A549 (cell line): Measurements from ENCODE around the gene EZH1. TPM values are rescaled to one million over a fixed set of nuclear protein-coding genes. Genes with fewer than 3 reads are reported as not detected.

ENCODE experiments used
- ATAC-seq, 2 experiments: fragments of 200-7000 bp in 1 of 2; fragments of >200 bp in 1 of 2; cut with Nextera tagmentation in 1 of 2; cut with Tn5 transposase in 1 of 2; 3 replicates each; pipeline versions ENCODE4 v1.8.0 to v1.9.1; 2018 to 2020; ENCODE audit warnings: mild to moderate bottlenecking in 1 of 2, moderate library complexity in 1 of 2
- CTCF ChIA-PET: fragments of 300-600 bp; sonication (Branson Sonifier 250); formaldehyde crosslinking; extraction: SDS; loops from one replicate; lab custom pipeline; 2021; ENCODE audit warnings: antibody characterized with exemption, inconsistent platforms; lab: Yijun Ruan, JAX
- POLR2A ChIA-PET: fragments of 350-600 bp; formaldehyde crosslinking; extraction: SDS; loops from one replicate; lab custom pipeline; 2021; ENCODE audit warnings: antibody characterized with exemption, inconsistent platforms; lab: Yijun Ruan, JAX
- DNase-seq, 2 experiments: peaks; one replicate each; pipeline versions ENCODE4 v3.0.0 to v3.0.0-alpha.2; 2011 to 2016; ENCODE audit warnings: low read depth in 1 of 2, low spot score in 1 of 2
- FAIRE-seq: peaks from 2 replicates; lab custom pipeline; 2011; peaks lifted over from hg19 to GRCh38; lab: Jason Lieb, UNC
- H3K27ac ChIP-seq, 2 experiments: fragments of >200 bp; sonication (Bioruptor Twin); formaldehyde crosslinking; 3 replicates each; pipeline ENCODE4 v1.5.1; 2016 to 2017
- H3K4me1 ChIP-seq: fragments of >200 bp; sonication (Bioruptor Twin); formaldehyde crosslinking; 3 replicates; pipeline ENCODE4 v1.6.1; 2016
- H3K4me2 ChIP-seq: fragments of >200 bp; sonication (Bioruptor Twin); formaldehyde crosslinking; 3 replicates; pipeline ENCODE4 v1.6.1; 2016
- H3K4me3 ChIP-seq: fragments of >200 bp; sonication (Bioruptor Twin); formaldehyde crosslinking; 3 replicates; pipeline ENCODE4 v1.5.1; 2016
- H3K9me3 ChIP-seq: fragments of >200 bp; sonication (Bioruptor Twin); formaldehyde crosslinking; 3 replicates; pipeline ENCODE4 v1.6.1; 2016
- BCL3 ChIP-seq: fragments of >200 bp; sonication (Bioruptor Twin); formaldehyde crosslinking; IDR thresholded peaks from 3 replicates; pipeline ENCODE4 v1.6.1; 2016
- CBX2 ChIP-seq: fragments of 200-600 bp; sonication (generic); IDR thresholded peaks from 2 replicates; pipeline ENCODE4 v1.6.1; 2016; ENCODE audit warnings: low read depth, mild to moderate bottlenecking, borderline replicate concordance
- CEBPB ChIP-seq, 2 experiments: fragments of >200 bp in 1 of 2; sonication (Bioruptor Twin) in 1 of 2; formaldehyde crosslinking in 1 of 2; IDR thresholded peaks; 2 replicates each; pipeline ENCODE4 v1.6.1; 2012 to 2016
- CHD2 ChIP-seq: fragments of 150-350 bp; IDR thresholded peaks from 2 replicates; pipeline ENCODE4 v1.6.1; 2014; ENCODE audit warnings: low read length; ENCODE audit not compliant: partially characterized antibody
- CHD4 ChIP-seq: fragments of 200-600 bp; sonication (generic); IDR thresholded peaks from 2 replicates; pipeline ENCODE4 v1.6.1; 2016; ENCODE audit warnings: antibody characterized with exemption, mild to moderate bottlenecking, borderline replicate concordance
- EHF ChIP-seq: fragments of 250-450 bp; sonication (Bioruptor Pico); IDR thresholded peaks from 2 replicates; pipeline ENCODE4 v1.5.0; 2020; ENCODE audit warnings: mild to moderate bottlenecking
- EHMT2 ChIP-seq: fragments of 200-600 bp; sonication (generic); IDR thresholded peaks from 2 replicates; pipeline ENCODE4 v1.6.1; 2016; ENCODE audit warnings: antibody characterized with exemption, low read depth, mild to moderate bottlenecking, moderate library complexity
- EP300 ChIP-seq, 2 experiments: fragments of >200 bp; sonication (Bioruptor Twin); formaldehyde crosslinking; IDR thresholded peaks; 2 replicates in 1 of 2; 3 replicates in 1 of 2; pipeline ENCODE4 v1.6.1; 2016 to 2017
- ESRRA ChIP-seq: fragments of 150-350 bp; IDR thresholded peaks from 2 replicates; pipeline ENCODE4 v1.6.1; 2014; ENCODE audit warnings: mild to moderate bottlenecking, low read length, borderline replicate concordance
- FOSB ChIP-seq: fragments of 250-450 bp; sonication (Bioruptor Pico); IDR thresholded peaks from 2 replicates; pipeline ENCODE4 v1.5.0; 2020; ENCODE audit warnings: mild to moderate bottlenecking, moderate library complexity
- FOSL2 ChIP-seq, 2 experiments: fragments of 450-650 bp in 1 of 2; fragments of >200 bp in 1 of 2; sonication (Bioruptor Twin) in 1 of 2; formaldehyde crosslinking; IDR thresholded peaks; 2 replicates each; pipeline versions ENCODE4 v1.5.0 to v1.6.1; 2016 to 2020; ENCODE audit warnings: mild to moderate bottlenecking in 1 of 2, moderate library complexity in 1 of 2
- HOXA7 ChIP-seq: fragments of 250-450 bp; sonication (Bioruptor Pico); IDR thresholded peaks from 2 replicates; pipeline ENCODE4 v1.5.0; 2020; ENCODE audit warnings: mild to moderate bottlenecking, moderate library complexity
- HOXB5 ChIP-seq: fragments of 250-450 bp; sonication (Bioruptor Pico); IDR thresholded peaks from 2 replicates; pipeline ENCODE4 v1.5.0; 2020; ENCODE audit warnings: mild to moderate bottlenecking, moderate library complexity
- JUN ChIP-seq, 2 experiments: fragments of >200 bp; sonication (Bioruptor Twin); formaldehyde crosslinking; IDR thresholded peaks; 2 replicates in 1 of 2; 3 replicates in 1 of 2; pipeline ENCODE4 v1.6.1; 2016 to 2017
- JUNB ChIP-seq: fragments of >200 bp; sonication (Bioruptor Twin); formaldehyde crosslinking; IDR thresholded peaks from 2 replicates; pipeline ENCODE4 v1.6.1; 2016
- KDM5A ChIP-seq: fragments of 200-600 bp; sonication (generic); IDR thresholded peaks from 2 replicates; pipeline ENCODE4 v1.6.1; 2016; ENCODE audit warnings: antibody characterized with exemption, mild to moderate bottlenecking
- MAFK ChIP-seq: fragments of 450-650 bp; IDR thresholded peaks from 2 replicates; pipeline ENCODE4 v1.6.1; 2014; ENCODE audit not compliant: partially characterized antibody
- MAX ChIP-seq: IDR thresholded peaks from 2 replicates; pipeline ENCODE4 v1.6.1; 2012
- MAZ ChIP-seq: fragments of 150-350 bp; IDR thresholded peaks from 2 replicates; pipeline ENCODE4 v1.6.1; 2014; ENCODE audit warnings: antibody characterized with exemption, low read depth, low read length, borderline replicate concordance
- MYC ChIP-seq: IDR thresholded peaks from 2 replicates; pipeline ENCODE4 v1.6.1; 2012; ENCODE audit warnings: mild to moderate bottlenecking, inconsistent platforms, low read length, improper control_type of control experiment, borderline replicate concordance
- NFE2L2 ChIP-seq: fragments of 150-350 bp; conservative IDR thresholded peaks from 2 replicates; pipeline ENCODE4 v1.6.1; 2014; ENCODE audit warnings: low read length
- NPAS2 ChIP-seq: fragments of 250-450 bp; sonication (Bioruptor Pico); IDR thresholded peaks from 2 replicates; pipeline ENCODE4 v1.8.0; 2022; ENCODE audit warnings: mild to moderate bottlenecking, moderate library complexity, borderline replicate concordance
- RARB ChIP-seq: fragments of 250-450 bp; sonication (Bioruptor Pico); IDR thresholded peaks from 2 replicates; pipeline ENCODE4 v1.8.0; 2021; ENCODE audit warnings: mild to moderate bottlenecking, moderate library complexity
- RFX5 ChIP-seq: fragments of 450-650 bp; IDR thresholded peaks from 2 replicates; pipeline ENCODE4 v1.7.1; 2014; ENCODE audit warnings: antibody characterized with exemption, mild to moderate bottlenecking, moderate library complexity
- TFCP2L1 ChIP-seq: fragments of 250-450 bp; sonication (Bioruptor Pico); IDR thresholded peaks from 2 replicates; pipeline ENCODE4 v1.5.0; 2021; ENCODE audit warnings: mild to moderate bottlenecking
- USF2 ChIP-seq: fragments of 450-650 bp; IDR thresholded peaks from 2 replicates; pipeline ENCODE4 v1.6.1; 2014; ENCODE audit warnings: antibody characterized with exemption
- WGBS: methylation state at CpG from one replicate; pipeline ENCODE4 v1.1.6; 2017; ENCODE audit errors: missing lambda C conversion rate; 5-methylcytosine and 5-hydroxymethylcytosine counted together
- polyA plus RNA-seq, 4 experiments: library from polyadenylated mRNA; depleted of rRNA in 3 of 4; stranded (reverse); fragments of >200 nt; fragmentation: RNase III in 1 of 4; extraction: RNeasy Plus Mini Kit Qiagen cat#74134 plus additional on column Dnase treatment in 1 of 4; gene quantifications; 2 replicates in 3 of 4; 3 replicates in 1 of 4; pipeline ENCODE4 v1.2.3, GENCODE V29; 2011 to 2017

Gene EZH1
- polyA plus RNA-seq, 2 of the 4 experiments (the other 2 are of a cell fraction), result 20.1 to 41.1 TPM

- TF ChIP-seq BCL3, result peak; percentile 82
- TF ChIP-seq EHMT2, result no peak
- 0 out of 2 replicates have a peak, but pooled peaks have one; percentile 48 for TF ChIP-seq FOSB (CRISPR knock-in tag)
- peak; percentile 99 for TF ChIP-seq MAFK
- TF ChIP-seq RARB (CRISPR knock-in tag), result no peak
- no peak for TF ChIP-seq EP300 (IDR thresholded peaks at IDR 0.05)
- TF ChIP-seq HOXA7 (CRISPR knock-in tag), result peak; percentile 53; the same call in 1 of the 2 replicates
- no peak for TF ChIP-seq CBX2
- peak; percentile 92 for TF ChIP-seq MAX
These were observed 66.7 kb downstream of the EZH1 start (continued) for GRCh38 chr17:42677921-42678781.

- H3K4me3 ChIP-seq, result peak overlapping the region; percentile 87
- FAIRE-seq, result peak; percentile 74
- TF ChIP-seq MAZ, result peak; percentile 83; the same call in 1 of the 2 replicates
- peak; percentile 87 for TF ChIP-seq RFX5
- 0 out of 2 replicates have a peak, but pooled peaks have one; percentile 13 for TF ChIP-seq CHD4
- TF ChIP-seq NPAS2 (CRISPR knock-in tag), result no peak
- peak; percentile 92 for TF ChIP-seq USF2
- TF ChIP-seq MYC, result no peak
- no peak for TF ChIP-seq TFCP2L1
- no peak for TF ChIP-seq KDM5A
- no peak for TF ChIP-seq JUNB
- TF ChIP-seq CHD2, result no peak
- TF ChIP-seq EP300 (IDR thresholded peaks at IDR 0.05), result peak in 1 of 2 experiments; percentile 18; a peak in 1 of 5 replicates
- peak; percentile 88 to 95 for TF ChIP-seq CEBPB (IDR thresholded peaks at IDR 0.05)
- TF ChIP-seq MAX, result peak; percentile 51; the same call in 1 of the 2 replicates
- no peak for TF ChIP-seq HOXB5 (CRISPR knock-in tag)
- TF ChIP-seq EHF (CRISPR knock-in tag), result no peak
- peak in 1 of 2 experiments; percentile 45; a peak in 1 of 5 replicates for TF ChIP-seq JUN (IDR thresholded peaks at IDR 0.05)
- TF ChIP-seq NFE2L2, result no peak
- no peak for TF ChIP-seq ESRRA
- TF ChIP-seq FOSL2 (IDR thresholded peaks at IDR 0.05), result no peak
- 0 out of 2 replicates have a peak, but pooled peaks have one; percentile 15 for TF ChIP-seq FOSL2 (CRISPR knock-in tag; IDR thresholded peaks at IDR 0.05)
- TF ChIP-seq BCL3, result peak; percentile 15; the same call in 1 of the 3 replicates
- WGBS, result 7% methylated on average over 28 of the region's 33 CpGs
- DNase-seq, result peak; percentile 100
- peak; percentile 45 to 64 for ATAC-seq
- H3K27ac ChIP-seq, result peak overlapping the region; percentile 95 to 98
- peak overlapping the region; percentile 99 for H3K4me2 ChIP-seq
- ChIA-PET CTCF (interaction anchor here (0.7 to 15.7 kb wide), 22 partner anchors 8 to 112 kb away, joined by 3 to 394 read pairs (median 5); partner anchors contain the start of genes PSMC3IP, RETREG3, TUBG1 and TUBG2), POLR2A (interaction anchor here (0.5 to 4.9 kb wide), 13 partner anchors 9 to 321 kb away, joined by 3 to 63 read pairs (median 6); partner anchors contain the start of genes BECN1, NAGLU, PSMC3IP and RETREG3)
- H3K9me3 ChIP-seq, result no peaks in the 10 kb centered on the region
- H3K4me1 ChIP-seq, result peaks cover 56% of the 10 kb centered on the region
These were observed 67.6 kb downstream of the EZH1 start for GRCh38 chr17:42677012-42677857.
